Prostate gland (tissue), 2 donors: ENCODE measurements around the gene C9orf43. TPM values are rescaled to one million over a fixed set of nuclear protein-coding genes. Genes with fewer than 3 reads are reported as not detected.

ENCODE experiments used
- DNase-seq: peaks from one replicate; pipeline ENCODE4 v3.0.0-alpha.2; 2019; ENCODE audit warnings: low spot score
- H3K27ac ChIP-seq, 2 donors: fragments of 200-600 bp; sonication (generic); 2 replicates each; pipeline ENCODE4 v1.5.1; 2017 to 2019
- H3K27me3 ChIP-seq: fragments of 200-600 bp; sonication (generic); replicated peaks from 2 replicates; pipeline ENCODE4 v1.5.1; 2019; ENCODE audit not compliant: insufficient read depth
- H3K36me3 ChIP-seq, 2 donors: fragments of 200-600 bp; sonication (generic); 1 replicate in 1 of 2; 2 replicates in 1 of 2; pipeline versions ENCODE4 v1.5.1 to v1.8.1; 2017 to 2019
- H3K4me1 ChIP-seq: fragments of 200-600 bp; sonication (generic); replicated peaks from 2 replicates; pipeline ENCODE4 v1.5.1; 2019
- H3K4me3 ChIP-seq, 2 donors: fragments of 200-600 bp; sonication (generic); 2 replicates each; pipeline ENCODE4 v1.5.1; 2017 to 2019
- H3K9me3 ChIP-seq: fragments of 200-600 bp; sonication (generic); 2 replicates; pipeline ENCODE4 v1.5.1; 2017
- POLR2A ChIP-seq: fragments of 450-650 bp; IDR thresholded peaks from one replicate; pipeline ENCODE4 v1.6.1; 2016; ENCODE audit warnings: antibody characterized with exemption, mild to moderate bottlenecking
- POLR2AphosphoS5 ChIP-seq: sonication (generic); formaldehyde crosslinking; IDR thresholded peaks from one replicate; pipeline ENCODE4 v1.6.1; 2017; ENCODE audit warnings: antibody characterized with exemption
- WGBS: methylation state at CpG from one replicate; pipeline ENCODE4 v1.1.5; 2018; 5-methylcytosine and 5-hydroxymethylcytosine counted together
- intact Hi-C: fragments of 100-400 bp; cut with DNase I; formaldehyde crosslinking; loops from one replicate; pipeline ENCODE4 v1.14.2; 2022
- total RNA-seq, 2 donors: library from RNA; depleted of rRNA; stranded (reverse); fragments of >200 nt; gene quantifications; one replicate each; pipeline ENCODE4 v1.1.0, GENCODE V29; 2016
- TF ChIP-seq, protein P1 (sequence below), 4 experiments: fragments of 200-600 bp in 2 of 4; fragments of 450-650 bp in 2 of 4; sonication (generic) in 2 of 4; IDR thresholded peaks; 1 replicate in 3 of 4; 2 replicates in 1 of 4; pipeline ENCODE4 v1.5.1; 2016 to 2019; ENCODE audit warnings: antibody characterized with exemption in 4 of 4, mild to moderate bottlenecking in 2 of 4, moderate library complexity in 2 of 4

C9orf43 gene
- total RNA-seq, 2 donors from 2014 or later, result 3.7 to 11.0 TPM

DNA sequence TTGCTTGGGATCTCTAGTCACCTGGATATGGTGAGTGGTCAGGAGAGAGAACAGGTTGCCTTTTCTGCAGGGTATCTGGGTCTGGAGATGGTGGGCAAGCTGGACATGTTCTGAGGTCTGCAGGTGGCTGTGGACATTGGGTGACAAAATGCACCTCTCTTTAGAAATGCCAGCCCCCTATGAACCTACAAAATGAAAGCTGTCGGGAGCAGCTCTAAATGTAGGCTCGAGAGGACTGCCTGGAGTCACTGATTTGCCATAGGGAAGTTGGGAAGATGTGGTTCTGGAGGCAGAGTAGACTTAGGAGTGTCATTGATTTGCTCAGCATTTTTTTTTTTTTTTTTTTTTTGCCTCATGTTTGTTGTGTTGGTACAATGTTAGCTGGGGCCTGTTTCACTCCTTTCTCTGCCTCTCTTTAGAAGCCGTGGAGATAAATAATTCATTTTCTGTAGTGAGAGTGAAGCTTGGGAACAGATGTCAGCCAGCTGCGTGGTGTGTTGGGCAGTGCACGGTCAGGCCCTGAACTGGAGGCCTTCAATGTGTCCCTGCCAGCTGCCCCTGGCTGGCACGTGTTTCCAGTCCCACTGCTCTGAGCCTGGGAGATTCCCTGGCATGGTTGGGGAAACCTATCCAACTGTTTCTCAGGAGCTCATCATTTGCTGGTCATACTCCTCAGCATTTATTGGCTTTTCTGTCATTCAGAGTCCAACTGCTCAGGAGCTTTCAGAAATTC lies 58.3 kb downstream of the C9orf43 start:
- Histone ChIP-seq H3K27ac (no peak overlapping the region), H3K36me3 (no peaks in the 10 kb centered on the region), H3K4me3 (no peak overlapping the region), H3K4me1 (no peaks in the 10 kb centered on the region), H3K9me3 (no peaks in the 10 kb centered on the region), H3K27me3 (no peaks in the 10 kb centered on the region)
- 66% methylated on average over 6 of the region's 6 CpGs for WGBS
- DNase-seq, result no peak
- TF ChIP-seq, protein P1, sequence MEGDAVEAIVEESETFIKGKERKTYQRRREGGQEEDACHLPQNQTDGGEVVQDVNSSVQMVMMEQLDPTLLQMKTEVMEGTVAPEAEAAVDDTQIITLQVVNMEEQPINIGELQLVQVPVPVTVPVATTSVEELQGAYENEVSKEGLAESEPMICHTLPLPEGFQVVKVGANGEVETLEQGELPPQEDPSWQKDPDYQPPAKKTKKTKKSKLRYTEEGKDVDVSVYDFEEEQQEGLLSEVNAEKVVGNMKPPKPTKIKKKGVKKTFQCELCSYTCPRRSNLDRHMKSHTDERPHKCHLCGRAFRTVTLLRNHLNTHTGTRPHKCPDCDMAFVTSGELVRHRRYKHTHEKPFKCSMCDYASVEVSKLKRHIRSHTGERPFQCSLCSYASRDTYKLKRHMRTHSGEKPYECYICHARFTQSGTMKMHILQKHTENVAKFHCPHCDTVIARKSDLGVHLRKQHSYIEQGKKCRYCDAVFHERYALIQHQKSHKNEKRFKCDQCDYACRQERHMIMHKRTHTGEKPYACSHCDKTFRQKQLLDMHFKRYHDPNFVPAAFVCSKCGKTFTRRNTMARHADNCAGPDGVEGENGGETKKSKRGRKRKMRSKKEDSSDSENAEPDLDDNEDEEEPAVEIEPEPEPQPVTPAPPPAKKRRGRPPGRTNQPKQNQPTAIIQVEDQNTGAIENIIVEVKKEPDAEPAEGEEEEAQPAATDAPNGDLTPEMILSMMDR (IDR thresholded peaks at IDR 0.05), result no peak
- TF ChIP-seq POLR2A, result no peak
- no peak for TF ChIP-seq POLR2AphosphoS5
- intact Hi-C loops, result no loop called here

DNA sequence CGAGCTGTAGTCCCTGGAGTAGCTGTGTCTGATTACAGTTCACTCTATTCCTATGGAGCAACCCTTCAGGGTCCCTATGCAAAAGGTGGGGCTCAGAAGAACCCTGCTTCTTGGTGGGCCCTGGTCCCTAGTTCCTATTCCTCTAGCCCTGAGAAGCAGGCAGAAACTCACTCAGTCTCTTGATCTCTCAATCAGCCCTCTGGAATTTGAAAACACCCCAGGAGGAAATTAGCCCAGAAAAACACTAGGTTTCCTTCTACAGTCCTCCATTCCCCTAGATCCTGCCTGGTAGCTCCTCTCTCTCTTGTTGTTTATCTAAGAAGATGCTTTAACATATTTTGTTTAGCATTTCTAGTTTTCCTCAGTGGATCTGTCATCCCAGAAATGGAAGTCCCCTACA lies 60.6 kb downstream of the C9orf43 start:
- H3K4me1 ChIP-seq, result no peaks in the 10 kb centered on the region
- no peak for DNase-seq
- no peaks in the 10 kb centered on the region for H3K36me3 ChIP-seq
- no peak overlapping the region for H3K4me3 ChIP-seq
- intact Hi-C loops, result no loop called here
- H3K27me3 ChIP-seq, result no peaks in the 10 kb centered on the region
- H3K27ac ChIP-seq, result no peak overlapping the region
- no peaks in the 10 kb centered on the region for H3K9me3 ChIP-seq
- WGBS, result 83% methylated on average over 1 of the region's 1 CpG
- TF ChIP-seq POLR2A, result no peak
- TF ChIP-seq, protein P1 (IDR thresholded peaks at IDR 0.05), result no peak
- no peak for TF ChIP-seq POLR2AphosphoS5

DNA sequence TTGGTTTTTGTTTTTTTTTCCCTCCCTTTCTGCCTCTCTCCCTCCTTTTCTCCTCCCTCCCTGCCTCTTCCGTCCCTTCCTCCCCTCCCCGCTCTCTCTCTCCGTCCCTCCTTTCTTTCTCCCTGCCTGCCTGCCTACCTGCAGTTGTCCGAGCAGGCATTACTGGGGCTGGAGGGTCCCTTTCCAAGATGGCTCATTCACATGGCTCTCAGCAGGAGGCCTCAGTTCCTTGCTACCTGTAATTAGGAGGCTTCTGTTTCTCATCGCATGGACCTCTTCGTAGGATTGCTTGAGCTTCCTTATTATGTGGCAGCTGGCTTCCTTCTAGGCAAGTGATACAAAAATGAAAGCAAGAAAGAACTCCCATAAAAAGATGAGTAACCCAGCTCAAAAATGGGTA lies 61.0 kb downstream of the C9orf43 start:
- Histone ChIP-seq H3K36me3 (no peaks in the 10 kb centered on the region), H3K9me3 (no peaks in the 10 kb centered on the region), H3K4me1 (no peaks in the 10 kb centered on the region), H3K4me3 (no peak overlapping the region), H3K27ac (no peak overlapping the region), H3K27me3 (no peaks in the 10 kb centered on the region)
- intact Hi-C loops, result no loop called here
- WGBS, result 88% methylated on average over 6 of the region's 6 CpGs
- no peak for TF ChIP-seq POLR2A
- TF ChIP-seq, protein P1 (IDR thresholded peaks at IDR 0.05), result no peak
- TF ChIP-seq POLR2AphosphoS5, result no peak
- no peak for DNase-seq

DNA sequence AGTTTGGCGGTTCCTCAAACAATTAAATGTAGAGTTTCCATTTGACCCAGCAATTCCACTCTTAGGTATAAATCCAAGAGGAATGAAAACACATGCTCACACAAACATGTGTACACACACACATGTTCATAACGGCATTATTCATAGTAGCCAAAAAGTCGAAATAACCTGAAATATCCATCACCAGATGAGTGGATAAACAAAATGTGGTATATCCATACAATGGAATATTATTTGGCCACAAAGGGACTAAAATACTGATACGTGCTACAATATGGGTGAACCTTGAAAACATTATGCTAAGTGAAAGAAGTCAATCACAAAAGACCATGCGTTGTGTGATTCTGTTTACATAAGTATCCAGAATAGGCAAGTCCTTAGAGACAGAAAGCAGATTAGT lies 61.7 kb downstream of the C9orf43 start:
- Histone ChIP-seq H3K36me3 (no peaks in the 10 kb centered on the region), H3K9me3 (no peaks in the 10 kb centered on the region), H3K27me3 (no peaks in the 10 kb centered on the region), H3K4me3 (no peak overlapping the region), H3K4me1 (no peaks in the 10 kb centered on the region), H3K27ac (no peak overlapping the region)
- intact Hi-C loops, result no loop called here
- 98% methylated on average over 5 of the region's 5 CpGs for WGBS
- no peak for DNase-seq
- TF ChIP-seq, protein P1 (IDR thresholded peaks at IDR 0.05), result no peak
- TF ChIP-seq POLR2AphosphoS5 (no peak), POLR2A (no peak)

DNA sequence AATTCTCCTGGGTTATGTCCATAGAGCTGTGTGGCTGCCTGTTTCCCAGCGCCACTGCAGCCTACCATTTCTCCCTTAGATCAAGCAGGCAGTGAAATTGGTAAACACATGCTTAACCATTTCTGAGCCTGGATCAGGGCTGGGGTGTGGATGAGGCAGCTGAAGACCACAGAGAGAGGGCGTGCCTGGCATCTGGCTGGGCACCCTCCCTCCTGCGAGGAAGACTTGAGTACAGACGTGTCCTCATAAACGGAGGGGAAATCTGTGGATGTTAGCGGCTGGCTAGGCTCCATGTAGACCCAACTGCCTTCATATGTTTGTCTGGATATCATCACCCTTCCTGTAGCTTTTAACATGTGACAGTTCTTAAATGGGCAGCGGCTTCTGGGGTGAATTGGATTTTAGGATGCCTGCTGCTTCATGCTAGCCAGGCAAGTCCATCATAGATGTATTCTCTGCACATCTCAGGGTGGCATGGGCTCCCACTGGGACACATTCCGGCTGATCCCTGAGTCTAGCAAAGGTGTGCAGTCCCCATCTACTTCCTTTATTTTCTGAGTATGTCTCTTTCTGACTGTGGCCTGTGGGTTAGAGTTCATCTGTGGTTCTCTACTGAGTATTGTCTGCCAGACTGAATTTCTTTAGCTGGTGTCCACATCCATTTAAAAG lies 63.9 kb downstream of the C9orf43 start:
- no peak for DNase-seq
- TF ChIP-seq POLR2AphosphoS5, result no peak
- TF ChIP-seq POLR2A, result no peak
- TF ChIP-seq, protein P1 (IDR thresholded peaks at IDR 0.05), result no peak
- Histone ChIP-seq H3K27ac (no peak overlapping the region), H3K36me3 (no peaks in the 10 kb centered on the region), H3K9me3 (no peaks in the 10 kb centered on the region), H3K4me3 (no peak overlapping the region), H3K27me3 (no peaks in the 10 kb centered on the region), H3K4me1 (no peaks in the 10 kb centered on the region)
- 56% methylated on average over 8 of the region's 8 CpGs for WGBS
- intact Hi-C loops, result no loop called here
